ENCODE results near the gene DLL1.

Gene DLL1

DNA sequence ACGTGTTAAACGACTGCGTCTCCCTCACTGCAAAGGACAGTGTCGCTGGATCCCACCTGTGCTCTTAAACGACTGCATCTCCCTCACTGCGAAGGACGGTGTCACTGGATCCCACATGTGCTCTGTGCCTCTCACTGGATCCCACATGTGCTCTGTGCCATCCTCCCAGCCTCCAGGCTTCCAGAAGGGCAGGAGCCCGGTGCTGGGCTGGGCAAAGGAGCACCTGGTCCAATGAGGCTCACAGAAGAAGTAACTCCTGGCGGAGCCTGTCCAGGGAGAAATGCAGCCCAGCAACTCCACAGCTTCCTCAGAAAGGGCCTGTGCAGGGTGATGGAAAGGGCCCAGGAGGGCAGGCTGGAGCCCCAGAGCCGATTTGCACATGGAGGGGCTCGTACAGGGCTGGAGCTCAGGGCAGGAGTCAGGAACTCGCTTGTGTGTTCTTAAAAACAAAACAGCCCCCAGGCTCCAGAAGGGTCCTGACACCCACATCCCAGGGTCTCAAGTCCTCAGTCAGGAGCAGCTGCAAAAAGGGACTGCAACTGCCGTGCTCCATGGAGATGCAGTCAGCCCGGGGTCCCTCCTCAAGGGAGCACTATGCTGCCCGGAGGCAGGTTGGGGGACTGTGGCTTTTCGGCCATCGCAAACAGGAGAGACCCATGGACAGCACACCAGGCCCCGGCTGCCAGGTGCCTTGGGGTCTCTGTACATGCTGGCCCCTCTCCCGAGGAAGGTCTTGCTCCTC is 52.7 kb downstream of the DLL1 start:
- no peak for TF ChIP-seq CTCF (IDR thresholded peaks at IDR 0.05; ENCODE audit: low read depth, low read length, missing control alignments)
- no peak overlapping the region for H3K4me3 ChIP-seq (ENCODE audit: low read depth, low read length)
- H3K27ac ChIP-seq, result no peak overlapping the region
- DNase-seq, result no peak
- no peaks in the 10 kb centered on the region for H3K27me3 ChIP-seq (replicated peaks)
- in situ Hi-C loops (cut with HindIII; ENCODE audit: low pct_ligation_motif_present, low sequenced_read_pairs), result no loop called here
- no peaks in the 10 kb centered on the region for H3K36me3 ChIP-seq (replicated peaks)

DNA sequence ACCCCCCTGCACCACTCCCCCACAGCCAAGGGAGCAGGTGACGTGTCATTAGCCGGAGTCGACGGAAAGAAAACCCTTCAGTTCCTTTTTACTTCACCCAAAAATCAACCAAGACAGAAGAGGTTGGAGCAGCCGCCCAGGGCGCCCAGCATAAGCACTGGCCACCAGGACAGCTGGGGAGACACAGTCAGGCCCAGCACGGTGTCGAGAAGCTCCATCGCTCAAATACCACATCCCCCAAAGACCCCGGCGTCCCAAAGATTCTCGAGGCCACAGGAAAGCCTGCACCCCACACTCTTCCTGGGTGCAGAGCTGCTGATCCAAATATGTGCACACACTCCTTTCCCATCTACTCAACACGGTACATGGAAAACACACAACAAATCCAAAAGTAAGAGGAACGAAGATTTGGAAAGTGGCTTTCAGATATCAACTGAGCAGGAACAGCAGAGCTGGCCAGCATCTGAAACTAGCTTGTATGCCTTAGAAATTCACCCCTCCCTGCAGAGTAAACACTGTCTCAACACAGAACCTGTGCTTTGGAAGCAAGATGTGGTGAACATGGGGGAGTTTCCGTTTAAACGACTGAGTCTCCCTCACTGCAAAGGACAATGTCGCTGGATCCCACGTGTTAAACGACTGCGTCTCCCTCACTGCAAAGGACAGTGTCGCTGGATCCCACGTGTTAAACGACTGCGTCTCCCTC is 54.6 kb downstream of the DLL1 start:
- DNase-seq, result no peak
- H3K27me3 ChIP-seq (replicated peaks), result no peaks in the 10 kb centered on the region
- H3K27ac ChIP-seq, result no peak overlapping the region
- H3K36me3 ChIP-seq (replicated peaks), result no peaks in the 10 kb centered on the region
- no peak for TF ChIP-seq CTCF (IDR thresholded peaks at IDR 0.05; ENCODE audit: low read depth, low read length, missing control alignments)
- in situ Hi-C loops (cut with HindIII; ENCODE audit: low pct_ligation_motif_present, low sequenced_read_pairs), result no loop called here
- H3K4me3 ChIP-seq (ENCODE audit: low read depth, low read length), result no peak overlapping the region

DNA sequence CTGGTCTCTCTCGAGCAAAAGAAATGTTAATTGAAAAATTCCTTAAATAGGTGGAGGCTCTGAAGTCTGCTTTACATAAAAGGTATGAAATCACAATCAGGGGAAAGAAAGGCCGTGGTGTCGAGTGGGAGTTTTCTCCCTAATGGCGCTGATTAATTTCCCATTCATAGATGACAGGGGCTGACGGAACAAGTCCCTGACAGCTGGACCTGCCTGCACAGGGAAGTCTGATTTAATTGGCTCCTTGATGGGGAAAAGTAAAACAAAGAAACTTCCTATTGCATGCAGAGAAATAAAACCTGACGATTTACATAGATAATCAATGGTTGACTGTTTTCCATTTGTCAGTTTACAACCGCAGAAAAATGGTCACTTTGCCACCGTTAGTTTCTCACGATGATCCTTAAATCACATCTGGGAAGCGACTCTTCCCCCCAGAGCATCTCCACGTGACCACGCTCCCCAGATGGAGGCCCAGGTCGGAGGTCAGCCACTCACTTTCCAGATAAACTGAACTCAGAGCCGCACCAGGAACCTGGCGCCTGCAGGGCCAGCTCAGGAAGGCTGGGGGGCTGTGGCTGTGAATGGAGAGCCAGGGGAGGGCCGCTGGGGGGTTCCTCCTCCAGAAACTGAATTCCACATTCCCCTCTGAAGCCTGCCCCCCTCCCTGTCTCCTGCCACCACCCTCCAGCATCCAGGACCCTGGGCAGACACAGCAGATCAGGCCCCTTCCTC is 55.3 kb downstream of the DLL1 start:
- Histone ChIP-seq H3K27me3 (replicated peaks) (no peaks in the 10 kb centered on the region), H3K27ac (no peak overlapping the region), H3K4me3 (ENCODE audit: low read depth, low read length) (no peak overlapping the region), H3K36me3 (replicated peaks) (no peaks in the 10 kb centered on the region)
- in situ Hi-C loops (cut with HindIII; ENCODE audit: low pct_ligation_motif_present, low sequenced_read_pairs), result no loop called here
- DNase-seq, result no peak
- TF ChIP-seq CTCF (IDR thresholded peaks at IDR 0.05; ENCODE audit: low read depth, low read length, missing control alignments), result no peak

GRCh38 chr6:170234419-170234818 is 56.5 kb downstream of the DLL1 start:
- Histone ChIP-seq H3K4me3 (ENCODE audit: low read depth, low read length) (no peak overlapping the region), H3K27me3 (replicated peaks) (no peaks in the 10 kb centered on the region), H3K27ac (no peak overlapping the region), H3K36me3 (replicated peaks) (no peaks in the 10 kb centered on the region)
- TF ChIP-seq CTCF (IDR thresholded peaks at IDR 0.05; ENCODE audit: low read depth, low read length, missing control alignments), result no peak
- DNase-seq, result no peak
- in situ Hi-C loops (cut with HindIII; ENCODE audit: low pct_ligation_motif_present, low sequenced_read_pairs), result no loop called here

- no peak for TF ChIP-seq CTCF (IDR thresholded peaks at IDR 0.05; ENCODE audit: low read depth, low read length, missing control alignments)
- no peak overlapping the region for H3K4me3 ChIP-seq (ENCODE audit: low read depth, low read length)
- no peaks in the 10 kb centered on the region for H3K27me3 ChIP-seq (replicated peaks)
- DNase-seq, result no peak
- in situ Hi-C loops (cut with HindIII; ENCODE audit: low pct_ligation_motif_present, low sequenced_read_pairs), result no loop called here
- H3K27ac ChIP-seq, result no peak overlapping the region
- no peaks in the 10 kb centered on the region for H3K36me3 ChIP-seq (replicated peaks)
Measured at GRCh38 chr6:170233286-170234205, 57.3 kb downstream of the DLL1 start.

Measured in brain microvascular endothelial cell (primary cell).